Measurements from ENCODE around the gene FGFR1OP2.

DNA sequence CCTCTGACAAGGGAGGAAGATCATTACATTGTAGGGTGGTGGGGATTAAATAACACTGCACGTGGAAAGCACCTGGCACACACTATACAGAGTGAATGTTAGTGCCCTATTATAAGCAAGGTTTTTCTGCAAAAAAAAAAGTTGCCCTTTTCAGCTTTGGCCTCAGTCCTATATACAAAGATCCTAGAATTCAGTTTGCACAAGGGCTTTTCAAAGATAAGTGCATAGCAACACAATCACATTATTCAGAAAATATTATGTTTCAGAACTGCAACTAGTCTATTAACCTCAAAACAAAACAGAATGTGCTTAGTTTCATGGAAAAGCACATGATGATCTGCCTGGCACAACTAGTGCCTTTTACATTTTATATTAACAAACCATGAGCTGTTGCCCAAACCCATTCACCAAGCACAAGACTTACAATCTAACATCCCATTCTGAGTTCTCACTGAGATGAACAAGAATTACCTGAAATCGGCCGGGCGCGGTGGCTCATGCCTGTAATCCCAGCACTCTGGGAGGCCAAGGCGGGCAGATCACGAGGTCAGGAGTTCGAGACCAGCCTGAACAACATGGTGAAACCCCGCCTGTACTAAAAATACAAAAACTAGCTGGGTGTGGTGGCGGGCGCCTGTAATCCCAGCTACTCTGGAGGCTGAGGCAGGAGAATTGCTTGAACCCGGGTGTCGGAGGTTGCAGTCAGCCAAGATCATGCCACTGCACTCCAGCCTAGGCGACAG, 74.1 kb downstream of the FGFR1OP2 start:
- TF ChIP-seq, protein P1, sequence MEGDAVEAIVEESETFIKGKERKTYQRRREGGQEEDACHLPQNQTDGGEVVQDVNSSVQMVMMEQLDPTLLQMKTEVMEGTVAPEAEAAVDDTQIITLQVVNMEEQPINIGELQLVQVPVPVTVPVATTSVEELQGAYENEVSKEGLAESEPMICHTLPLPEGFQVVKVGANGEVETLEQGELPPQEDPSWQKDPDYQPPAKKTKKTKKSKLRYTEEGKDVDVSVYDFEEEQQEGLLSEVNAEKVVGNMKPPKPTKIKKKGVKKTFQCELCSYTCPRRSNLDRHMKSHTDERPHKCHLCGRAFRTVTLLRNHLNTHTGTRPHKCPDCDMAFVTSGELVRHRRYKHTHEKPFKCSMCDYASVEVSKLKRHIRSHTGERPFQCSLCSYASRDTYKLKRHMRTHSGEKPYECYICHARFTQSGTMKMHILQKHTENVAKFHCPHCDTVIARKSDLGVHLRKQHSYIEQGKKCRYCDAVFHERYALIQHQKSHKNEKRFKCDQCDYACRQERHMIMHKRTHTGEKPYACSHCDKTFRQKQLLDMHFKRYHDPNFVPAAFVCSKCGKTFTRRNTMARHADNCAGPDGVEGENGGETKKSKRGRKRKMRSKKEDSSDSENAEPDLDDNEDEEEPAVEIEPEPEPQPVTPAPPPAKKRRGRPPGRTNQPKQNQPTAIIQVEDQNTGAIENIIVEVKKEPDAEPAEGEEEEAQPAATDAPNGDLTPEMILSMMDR (IDR thresholded peaks at IDR 0.05): no peak
- TF ChIP-seq POLR2A (IDR thresholded peaks at IDR 0.05): no peak
